H1 (cell line): ENCODE results near the gene TRHDE. TPM values are rescaled to one million over a fixed set of nuclear protein-coding genes. Genes with fewer than 3 reads are reported as not detected.
A peak's percentile ranks its signal among the peaks of the same experiment; 100 is the strongest.

Experiments used
- CBX5 ChIP-seq: fragments of 300-800, 300-1000 bp; sonication (generic); IDR thresholded peaks from 2 replicates; pipeline ENCODE4 v1.7.1; 2016; ENCODE audit warnings: antibody characterized with exemption, low read length, low read depth
- CHD1 ChIP-seq: IDR thresholded peaks from 2 replicates; pipeline ENCODE4 v1.6.1; 2012; ENCODE audit warnings: low read depth, low read length, improper control_type of control experiment
- HDAC6 ChIP-seq: IDR thresholded peaks from one replicate; pipeline ENCODE4 v1.7.1; 2012; ENCODE audit warnings: low read depth, mild to moderate bottlenecking, inconsistent platforms, low read length, moderate library complexity
- NRF1 ChIP-seq: IDR thresholded peaks from 2 replicates; pipeline ENCODE4 v1.6.1; 2011; ENCODE audit warnings: mild to moderate bottlenecking, low read depth, low read length, improper control_type of control experiment
- RXRA ChIP-seq: IDR thresholded peaks from 2 replicates; pipeline ENCODE4 v1.6.1; 2011; ENCODE audit warnings: low read depth, mild to moderate bottlenecking, low read length, moderate library complexity; ENCODE audit not compliant: insufficient read depth
- TCF12 ChIP-seq: IDR thresholded peaks from 2 replicates; pipeline ENCODE4 v1.6.1; 2011; ENCODE audit warnings: low read depth, mild to moderate bottlenecking, low read length
- polyA plus RNA-seq, 7 experiments: library from polyadenylated mRNA; depleted of rRNA in 3 of 7; stranded (reverse) in 5 of 7; unstranded in 2 of 7; fragments of >200 nt in 5 of 7; fragments of 200-250 nt in 2 of 7; gene quantifications; 1 replicate in 5 of 7; 2 replicates in 1 of 7; 4 replicates in 1 of 7; pipeline versions ENCODE4 v1.2.1 to v1.2.3, GENCODE V29; 2011 to 2013; ENCODE audit warnings: missing spikeins in 2 of 7, mixed read lengths in 2 of 7
- total RNA-seq: library from RNA; stranded (reverse); fragmentation: NEBNext Ultra II Directional; extraction: Animal tissue kit (Norgen Biotek cat#: 25700); gene quantifications from 2 replicates; pipeline ENCODE4 v1.2.1, GENCODE V29; 2021
- TF ChIP-seq, protein P1 (sequence below): IDR thresholded peaks from 2 replicates; pipeline ENCODE4 v1.6.1; 2012; ENCODE audit warnings: inconsistent platforms

The TRHDE gene
- total and polyA plus RNA-seq, 2 of the 8 experiments (the other 6 are each of a cell fraction or from before 2014, with no cell fraction given): 1.3 to 5.0 TPM

GRCh38 chr12:72610854-72611358 is 338.7 kb downstream of the TRHDE start (continued):
- TF ChIP-seq HDAC6 (no peak), NRF1 (no peak), RXRA (no peak), TCF12 (peak; percentile 97), CBX5 (no peak), CHD1 (no peak)
- TF ChIP-seq, protein P1, sequence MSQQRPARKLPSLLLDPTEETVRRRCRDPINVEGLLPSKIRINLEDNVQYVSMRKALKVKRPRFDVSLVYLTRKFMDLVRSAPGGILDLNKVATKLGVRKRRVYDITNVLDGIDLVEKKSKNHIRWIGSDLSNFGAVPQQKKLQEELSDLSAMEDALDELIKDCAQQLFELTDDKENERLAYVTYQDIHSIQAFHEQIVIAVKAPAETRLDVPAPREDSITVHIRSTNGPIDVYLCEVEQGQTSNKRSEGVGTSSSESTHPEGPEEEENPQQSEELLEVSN: no peak
